ENCODE measurements around the gene KLF5. TPM values are rescaled to one million over a fixed set of nuclear protein-coding genes. Genes with fewer than 3 reads are reported as not detected.

Gene KLF5
- total and polyA plus RNA-seq, 2 experiments from 2014 or later, result 1.5 to 1.8 TPM

DNA sequence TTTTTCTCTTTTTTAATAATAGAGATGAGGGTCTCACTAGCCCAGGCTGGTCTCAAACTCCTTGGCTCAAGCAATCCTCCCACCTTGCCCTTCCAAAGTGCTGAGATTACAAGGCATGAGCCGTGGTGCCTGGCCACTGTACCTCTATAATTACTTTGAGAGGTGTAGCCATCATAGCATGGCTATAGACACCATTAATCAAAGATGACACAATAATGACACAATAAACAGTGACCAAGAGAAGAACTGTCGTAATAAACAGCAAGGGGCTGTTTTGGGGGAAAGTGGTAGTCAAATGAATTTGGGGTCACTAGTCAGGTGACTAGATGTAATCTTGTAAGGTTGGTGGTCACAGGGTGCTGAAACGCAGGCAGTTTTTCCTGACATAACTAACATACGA is 30.4 kb downstream of the KLF5 start:
- Histone ChIP-seq H3K9me2 (ENCODE audit: insufficient read depth) (no peaks in the 10 kb centered on the region), H4K20me1 (replicated peaks; ENCODE audit: insufficient read depth) (no peaks in the 10 kb centered on the region), H3K27ac (ENCODE audit: low read depth) (no peak overlapping the region), H3K27me3 (ENCODE audit: insufficient read depth) (no peaks in the 10 kb centered on the region), H3K4me1 (ENCODE audit: insufficient read depth) (no peaks in the 10 kb centered on the region), H3F3A (replicated peaks; ENCODE audit: low read depth) (no peaks in the 10 kb centered on the region), H3K36me3 (ENCODE audit: insufficient read depth) (no peaks in the 10 kb centered on the region), H3K4me2 (no peak overlapping the region), H3K79me2 (replicated peaks; ENCODE audit: insufficient read depth) (no peaks in the 10 kb centered on the region), H3K4me3 (no peak overlapping the region), H2AFZ (no peak overlapping the region)
- DNase-seq (ENCODE audit: low spot score) (no peak), ATAC-seq (no peak)
- H3K4me1 Mint-ChIP-seq, result peaks cover 5% of the 10 kb centered on the region; the same call in 1 of the 3 replicates
- peaks cover 25% of the 10 kb centered on the region for H3K36me3 Mint-ChIP-seq (ENCODE audit: low read depth)
- TF ChIP-seq NANOG (IDR thresholded peaks at IDR 0.05; ENCODE audit: borderline replicate concordance), result no peak
- TF ChIP-seq ZNF114 (CRISPR knock-in tag; IDR thresholded peaks at IDR 0.05), result no peak
- TF ChIP-seq, protein P1, sequence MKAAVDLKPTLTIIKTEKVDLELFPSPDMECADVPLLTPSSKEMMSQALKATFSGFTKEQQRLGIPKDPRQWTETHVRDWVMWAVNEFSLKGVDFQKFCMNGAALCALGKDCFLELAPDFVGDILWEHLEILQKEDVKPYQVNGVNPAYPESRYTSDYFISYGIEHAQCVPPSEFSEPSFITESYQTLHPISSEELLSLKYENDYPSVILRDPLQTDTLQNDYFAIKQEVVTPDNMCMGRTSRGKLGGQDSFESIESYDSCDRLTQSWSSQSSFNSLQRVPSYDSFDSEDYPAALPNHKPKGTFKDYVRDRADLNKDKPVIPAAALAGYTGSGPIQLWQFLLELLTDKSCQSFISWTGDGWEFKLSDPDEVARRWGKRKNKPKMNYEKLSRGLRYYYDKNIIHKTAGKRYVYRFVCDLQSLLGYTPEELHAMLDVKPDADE (IDR thresholded peaks at IDR 0.05), result no peak
- TF ChIP-seq ZNF331 (CRISPR knock-in tag; IDR thresholded peaks at IDR 0.05; ENCODE audit: low read depth), result no peak
- TF ChIP-seq EZH2phosphoT487 (IDR thresholded peaks at IDR 0.05; ENCODE audit: unreplicated experiment), result no peak
- no peak for TF ChIP-seq CTCF (conservative IDR thresholded peaks at IDR 0.05; ENCODE audit: low read depth in 2 of 2)
- no peak for TF ChIP-seq ZNF462 (CRISPR knock-in tag; IDR thresholded peaks at IDR 0.05)
- TF ChIP-seq POLR2AphosphoS5 (IDR thresholded peaks at IDR 0.05; ENCODE audit: low read depth), result no peak
- TF ChIP-seq CREB1 (CRISPR knock-in tag; IDR thresholded peaks at IDR 0.05; ENCODE audit: low read depth), result no peak
- TF ChIP-seq STAT1 (IDR thresholded peaks at IDR 0.05; ENCODE audit: unreplicated experiment), result no peak
- no peak for TF ChIP-seq EZH2 (IDR thresholded peaks at IDR 0.05; ENCODE audit: low read depth, unreplicated experiment)
- TF ChIP-seq JUNB (IDR thresholded peaks at IDR 0.05; ENCODE audit: unreplicated experiment), result no peak
- no peak for TF ChIP-seq REST (IDR thresholded peaks at IDR 0.05; ENCODE audit: unreplicated experiment)
- H3K4me3 Mint-ChIP-seq, result no peak overlapping the region
- H3K9me3 Mint-ChIP-seq, result peaks cover 37% of the 10 kb centered on the region
- H3K27ac Mint-ChIP-seq, result no peak overlapping the region
- peaks cover 2% of the 10 kb centered on the region for H3K27me3 Mint-ChIP-seq (ENCODE audit: insufficient read depth, low read depth, poor library complexity)
